Fibroblast of villous mesenchyme (primary cell): Measurements from ENCODE around the gene TNF. TPM values are rescaled to one million over a fixed set of nuclear protein-coding genes. Genes with fewer than 3 reads are reported as not detected.

Source experiments
- DNase-seq: peaks from one replicate; pipeline ENCODE4 v3.0.0-alpha.2; 2010; ENCODE audit warnings: low read depth
- H3K4me3 ChIP-seq: 2 replicates; pipeline ENCODE4 v1.5.1; 2011; ENCODE audit warnings: low read depth, mild to moderate bottlenecking, low read length
- small RNA-seq: library from RNA; depleted of rRNA; stranded (forward); fragments of <200 nt; gene quantifications from one replicate; pipeline ENCODE3, GENCODE V24; 2012
- total RNA-seq: library from RNA; depleted of rRNA; stranded (reverse); fragments of >200 nt; gene quantifications from 2 replicates; pipeline ENCODE4 v1.2.3, GENCODE V29; 2012
- TF ChIP-seq, protein P1 (sequence below): IDR thresholded peaks from 2 replicates; pipeline ENCODE4 v1.5.1; 2012; ENCODE audit warnings: low read depth, mild to moderate bottlenecking, low read length; ENCODE audit not compliant: insufficient read depth

Gene TNF
- total RNA-seq, 1 donor, result under 0.01 TPM

DNA sequence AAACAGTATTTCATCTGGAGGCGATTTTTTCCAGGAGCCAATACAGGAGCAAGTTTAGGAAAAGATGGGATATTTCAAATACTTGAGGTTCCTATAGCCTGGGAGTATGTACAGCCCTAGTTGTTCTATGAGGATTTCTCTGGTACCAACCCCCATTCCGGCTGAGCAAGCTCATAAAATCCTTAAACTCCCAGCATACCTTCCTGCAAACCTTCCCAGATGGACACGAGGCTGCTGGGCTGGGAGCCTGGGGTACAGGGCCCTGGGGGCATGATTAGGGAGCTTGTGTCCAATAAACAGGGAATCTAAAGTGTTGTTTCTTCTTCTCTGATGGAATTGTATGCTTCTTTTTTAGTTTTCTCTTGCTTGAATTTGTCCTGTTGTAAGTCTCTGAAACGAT, 46.6 kb downstream of the TNF start:
- TF ChIP-seq, protein P1, sequence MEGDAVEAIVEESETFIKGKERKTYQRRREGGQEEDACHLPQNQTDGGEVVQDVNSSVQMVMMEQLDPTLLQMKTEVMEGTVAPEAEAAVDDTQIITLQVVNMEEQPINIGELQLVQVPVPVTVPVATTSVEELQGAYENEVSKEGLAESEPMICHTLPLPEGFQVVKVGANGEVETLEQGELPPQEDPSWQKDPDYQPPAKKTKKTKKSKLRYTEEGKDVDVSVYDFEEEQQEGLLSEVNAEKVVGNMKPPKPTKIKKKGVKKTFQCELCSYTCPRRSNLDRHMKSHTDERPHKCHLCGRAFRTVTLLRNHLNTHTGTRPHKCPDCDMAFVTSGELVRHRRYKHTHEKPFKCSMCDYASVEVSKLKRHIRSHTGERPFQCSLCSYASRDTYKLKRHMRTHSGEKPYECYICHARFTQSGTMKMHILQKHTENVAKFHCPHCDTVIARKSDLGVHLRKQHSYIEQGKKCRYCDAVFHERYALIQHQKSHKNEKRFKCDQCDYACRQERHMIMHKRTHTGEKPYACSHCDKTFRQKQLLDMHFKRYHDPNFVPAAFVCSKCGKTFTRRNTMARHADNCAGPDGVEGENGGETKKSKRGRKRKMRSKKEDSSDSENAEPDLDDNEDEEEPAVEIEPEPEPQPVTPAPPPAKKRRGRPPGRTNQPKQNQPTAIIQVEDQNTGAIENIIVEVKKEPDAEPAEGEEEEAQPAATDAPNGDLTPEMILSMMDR, result no peak
- peak overlapping the region; percentile 77 for H3K4me3 ChIP-seq
- peak; percentile 46 for DNase-seq

DNA sequence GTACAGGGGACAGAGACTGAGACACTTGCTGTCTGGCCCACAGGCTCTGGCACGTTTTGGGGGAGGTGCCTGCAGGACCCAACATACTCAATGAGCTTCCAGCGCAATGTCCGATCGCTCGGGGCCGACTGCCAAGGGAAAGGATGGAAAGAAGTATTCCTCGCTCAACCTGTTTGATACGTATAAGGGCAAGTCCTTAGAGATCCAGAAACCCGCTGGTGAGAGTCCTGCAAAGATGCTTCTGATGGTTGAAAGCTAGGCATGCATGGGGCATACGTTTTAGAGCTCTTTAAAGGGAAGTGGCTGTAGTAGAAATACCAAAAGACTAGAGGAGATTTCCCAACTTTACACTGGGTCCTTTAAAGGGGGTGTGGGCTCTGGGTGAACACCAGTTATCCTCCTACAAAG, 47.3 kb downstream of the TNF start:
- TF ChIP-seq, protein P1, result no peak
- DNase-seq, result no peak
- peak overlapping the region; percentile 77 for H3K4me3 ChIP-seq

DNA sequence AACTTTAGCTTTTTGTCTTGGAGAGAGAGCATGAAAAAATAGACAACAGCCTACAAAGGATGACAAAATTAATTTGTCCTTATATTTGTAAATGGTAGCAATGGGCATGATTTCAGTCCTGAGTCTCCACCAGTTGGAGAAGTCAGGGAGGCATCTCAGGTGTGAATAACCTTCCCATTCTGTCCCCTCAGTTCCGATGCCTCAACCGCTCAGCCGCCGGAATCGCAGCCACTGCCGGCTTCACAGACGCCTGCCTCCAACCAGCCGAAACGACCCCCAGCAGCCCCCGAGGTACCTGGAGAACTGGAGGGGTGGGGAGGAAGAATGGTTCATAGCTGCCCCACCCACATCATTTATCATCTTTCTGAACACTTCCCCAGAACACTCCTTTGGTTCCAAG, 48.7 kb downstream of the TNF start:
- TF ChIP-seq, protein P1, result no peak
- H3K4me3 ChIP-seq, result no peak overlapping the region
- no peak for DNase-seq

DNA sequence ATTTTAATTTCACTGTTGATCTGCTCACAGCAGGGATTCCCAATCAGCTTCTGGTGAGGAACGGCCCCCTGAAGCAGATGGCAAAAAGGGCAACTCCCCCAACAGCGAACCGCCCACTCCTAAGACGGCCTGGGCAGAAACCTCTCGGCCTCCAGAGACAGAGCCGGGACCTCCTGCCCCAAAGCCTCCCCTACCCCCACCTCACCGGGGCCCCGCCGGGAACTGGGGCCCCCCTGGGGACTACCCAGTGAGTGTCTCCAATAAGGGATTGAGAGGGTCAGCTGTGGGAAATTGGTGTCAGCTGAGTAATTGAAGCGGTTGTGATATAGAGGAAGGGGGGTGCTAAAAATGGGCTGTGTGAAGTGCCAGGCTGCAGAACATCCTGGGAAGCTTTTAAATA, 51.6 kb downstream of the TNF start:
- TF ChIP-seq, protein P1, result no peak
- no peak overlapping the region for H3K4me3 ChIP-seq
- no peak for DNase-seq

DNA sequence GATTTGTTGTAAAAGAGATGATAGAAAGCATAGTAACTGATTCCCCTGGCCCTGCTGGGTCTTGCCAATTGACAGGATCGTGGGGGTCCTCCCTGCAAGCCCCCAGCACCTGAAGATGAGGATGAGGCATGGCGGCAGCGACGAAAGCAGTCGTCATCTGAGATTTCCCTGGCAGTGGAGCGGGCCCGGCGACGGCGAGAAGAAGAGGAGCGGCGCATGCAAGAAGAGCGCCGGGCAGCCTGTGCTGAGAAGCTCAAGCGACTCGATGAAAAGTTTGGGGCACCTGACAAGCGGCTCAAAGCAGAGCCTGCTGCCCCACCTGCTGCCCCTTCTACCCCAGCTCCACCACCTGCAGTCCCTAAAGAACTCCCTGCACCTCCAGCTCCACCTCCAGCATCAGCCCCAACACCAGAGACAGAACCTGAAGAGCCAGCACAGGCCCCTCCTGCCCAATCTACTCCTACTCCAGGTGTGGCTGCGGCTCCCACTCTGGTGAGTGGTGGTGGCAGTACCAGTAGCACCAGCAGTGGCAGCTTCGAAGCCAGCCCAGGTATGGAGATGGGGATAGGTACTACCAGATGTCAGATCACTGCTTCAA, 52.4 kb downstream of the TNF start:
- TF ChIP-seq, protein P1, result no peak
- no peak overlapping the region for H3K4me3 ChIP-seq
- no peak for DNase-seq

Small RNAs within 50 kb of the gene (small RNA-seq; reads per million reads assigned to genes)
- gene SNORA38 (136 reads per million, percentile 97 among the genes with 10 or more reads in this experiment), gene SNORD117 (606 reads per million, percentile 99 among the genes with 10 or more reads in this experiment), gene SNORD84 (not detected), gene UQCRHP1 (not detected)

Other genes with a start within 250 kb of the TNF start
- 475 and 661 TPM in 2 replicates for gene HLA-B, start 218.4 kb upstream of the TNF start, total RNA-seq
- 45.3 and 54.8 TPM in 2 replicates for gene MICA, start 172.0 kb upstream of the TNF start, total RNA-seq
- 15.5 and 30.7 TPM in 2 replicates for gene MICB, start 77.4 kb upstream of the TNF start, total RNA-seq
- not detected in 2 replicates for gene MCCD1, start 46.6 kb upstream of the TNF start, total RNA-seq
- gene DDX39B, start 33.6 kb upstream of the TNF start, total RNA-seq, result 407 and 463 TPM in 2 replicates
- gene ATP6V1G2, start 29.0 kb upstream of the TNF start, total RNA-seq, result 1.3 and 3.0 TPM in 2 replicates
- 12.5 and 20.3 TPM in 2 replicates for gene NFKBIL1, start 28.0 kb upstream of the TNF start, total RNA-seq
- gene LTA, start 3.3 kb upstream of the TNF start, total RNA-seq, result not detected in 2 replicates
- gene LTB, start 6.9 kb downstream of the TNF start, total RNA-seq, result 0.32 TPM in 1 of 2 replicates, not detected in the other
- gene LST1, start 10.7 kb downstream of the TNF start, total RNA-seq, result not detected in 2 replicates
- gene NCR3, start 17.4 kb downstream of the TNF start, total RNA-seq, result not detected in 2 replicates
- gene AIF1, start 39.7 kb downstream of the TNF start, total RNA-seq, result not detected in 2 replicates
- gene PRRC2A, start 45.1 kb downstream of the TNF start, total RNA-seq, result 75.4 and 84.2 TPM in 2 replicates
- gene BAG6, start 77.1 kb downstream of the TNF start, total RNA-seq, result 123 and 166 TPM in 2 replicates
- 0.43 and 0.97 TPM in 2 replicates for gene APOM, start 80.3 kb downstream of the TNF start, total RNA-seq
- 20.7 and 21.9 TPM in 2 replicates for gene C6orf47, start 85.2 kb downstream of the TNF start, total RNA-seq
- gene GPANK1, start 89.4 kb downstream of the TNF start, total RNA-seq, result 16.1 and 20.7 TPM in 2 replicates
- 136 and 144 TPM in 2 replicates for gene CSNK2B, start 90.5 kb downstream of the TNF start, total RNA-seq
- 3.2 and 3.9 TPM in 2 replicates for gene LY6G5B, start 94.4 kb downstream of the TNF start, total RNA-seq
- 0.43 and 0.64 TPM in 2 replicates for gene LY6G5C, start 105.5 kb downstream of the TNF start, total RNA-seq
- gene ABHD16A, start 127.8 kb downstream of the TNF start, total RNA-seq, result 43.2 and 76.0 TPM in 2 replicates
- gene LY6G6F, start 131.3 kb downstream of the TNF start, total RNA-seq, result not detected in 2 replicates
- not detected in 2 replicates for gene LY6G6D, start 139.8 kb downstream of the TNF start, total RNA-seq
- gene LY6G6C, start 146.2 kb downstream of the TNF start, total RNA-seq, result not detected in 2 replicates
- not detected in 2 replicates for gene MPIG6B, start 147.8 kb downstream of the TNF start, total RNA-seq
- gene DDAH2, start 153.7 kb downstream of the TNF start, total RNA-seq, result 60.5 and 68.0 TPM in 2 replicates
- gene CLIC1, start 161.0 kb downstream of the TNF start, total RNA-seq, result 586 and 701 TPM in 2 replicates
- gene MSH5, start 164.4 kb downstream of the TNF start, total RNA-seq, result 9.5 and 13.9 TPM in 2 replicates
- gene SAPCD1, start 187.1 kb downstream of the TNF start, total RNA-seq, result 0.43 and 1.3 TPM in 2 replicates
- under 0.01 TPM in 2 replicates for gene VWA7, start 201.8 kb downstream of the TNF start, total RNA-seq
- 60.0 and 73.1 TPM in 2 replicates for gene VARS1, start 220.2 kb downstream of the TNF start, total RNA-seq
- 21.6 and 23.7 TPM in 2 replicates for gene LSM2, start 231.4 kb downstream of the TNF start, total RNA-seq
- 0.86 and 0.97 TPM in 2 replicates for gene HSPA1L, start 239.7 kb downstream of the TNF start, total RNA-seq
- gene HSPA1A, start 240.0 kb downstream of the TNF start, total RNA-seq, result 77.0 and 132 TPM in 2 replicates